Measurements from ENCODE around the gene CHRM1. TPM values are rescaled to one million over a fixed set of nuclear protein-coding genes. Genes with fewer than 3 reads are reported as not detected.
"Not testable (repeated sequence)": the region's sequence is repeated elsewhere in the genome, so short reads cannot be mapped to it uniquely, and the experiment has no call there.

The CHRM1 gene
- total and polyA plus RNA-seq, 4 donors, result 0.38 to 1.5 (median 1.2) TPM

- not testable (repeated sequence) for H3K9ac ChIP-seq (ENCODE audit: insufficient read depth in 1 of 2, low read length in 2 of 2); H3K36me3 ChIP-seq (ENCODE audit: control insufficient read depth in 4 of 4, insufficient read depth in 4 of 4, low read length in 4 of 4); H3K4me3 ChIP-seq; H3K27me3 ChIP-seq (ENCODE audit: control insufficient read depth in 3 of 3, insufficient read depth in 3 of 3, low read length in 2 of 3); H3K9me3 ChIP-seq (ENCODE audit: control insufficient read depth in 4 of 4, insufficient read depth in 3 of 4, low read length in 3 of 4); ATAC-seq (ENCODE audit: insufficient read depth, low FRiP score); DNase-seq; H3K4me1 ChIP-seq (ENCODE audit: control insufficient read depth in 5 of 5, insufficient read depth in 5 of 5, low read length in 5 of 5); H3K27ac ChIP-seq (ENCODE audit: low read depth in 1 of 2, low read length in 1 of 2)
- WGBS, 2 donors, result 90 to 98% methylated on average over 2 of the region's 2 CpGs
Observed at GRCh38 chr11:62937528-62937927, 16.4 kb upstream of the CHRM1 start.

GRCh38 chr11:62934496-62934785, 13.3 kb upstream of the CHRM1 start:
- ATAC-seq (ENCODE audit: insufficient read depth, low FRiP score) (no peak), DNase-seq (no peak)
- H3K36me3 ChIP-seq (ENCODE audit: control insufficient read depth in 4 of 4, insufficient read depth in 4 of 4, low read length in 4 of 4), result no peaks in the 10 kb centered on the region
- H3K27ac ChIP-seq (ENCODE audit: low read depth in 1 of 2, low read length in 1 of 2), result no peak overlapping the region
- no peak for TF ChIP-seq CTCF (IDR thresholded peaks at IDR 0.05; ENCODE audit: control extremely low read depth, extremely low read depth)
- H3K9me3 ChIP-seq (ENCODE audit: control insufficient read depth in 4 of 4, insufficient read depth in 3 of 4, low read length in 3 of 4), result no peaks in the 10 kb centered on the region
- no peak overlapping the region for H3K4me3 ChIP-seq
- WGBS, 2 donors, result 29 to 41% methylated on average over 1 of the region's 1 CpG
- H3K27me3 ChIP-seq (ENCODE audit: control insufficient read depth in 3 of 3, insufficient read depth in 3 of 3, low read length in 2 of 3), result peaks cover 0 to 3% (median 0%) of the 10 kb centered on the region in 3 donors
- H3K4me1 ChIP-seq (ENCODE audit: control insufficient read depth in 5 of 5, insufficient read depth in 5 of 5, low read length in 5 of 5), result peaks cover 0 to 14% (median 0%) of the 10 kb centered on the region in 5 donors
- H3K9ac ChIP-seq (ENCODE audit: insufficient read depth in 1 of 2, low read length in 2 of 2), result no peak overlapping the region

GRCh38 chr11:62933750-62934495, 12.8 kb upstream of the CHRM1 start:
- Histone ChIP-seq H3K27ac (ENCODE audit: low read depth in 1 of 2, low read length in 1 of 2) (no peak overlapping the region), H3K27me3 (ENCODE audit: control insufficient read depth in 3 of 3, insufficient read depth in 3 of 3, low read length in 2 of 3) (peaks cover 0 to 3% (median 0%) of the 10 kb centered on the region in 3 donors), H3K36me3 (ENCODE audit: control insufficient read depth in 4 of 4, insufficient read depth in 4 of 4, low read length in 4 of 4) (no peaks in the 10 kb centered on the region), H3K9me3 (ENCODE audit: control insufficient read depth in 4 of 4, insufficient read depth in 3 of 4, low read length in 3 of 4) (no peaks in the 10 kb centered on the region), H3K4me3 (no peak overlapping the region), H3K4me1 (ENCODE audit: control insufficient read depth in 5 of 5, insufficient read depth in 5 of 5, low read length in 5 of 5) (peaks cover 0 to 15% (median 0%) of the 10 kb centered on the region in 5 donors), H3K9ac (ENCODE audit: insufficient read depth in 1 of 2, low read length in 2 of 2) (no peak overlapping the region)
- TF ChIP-seq CTCF (IDR thresholded peaks at IDR 0.05; ENCODE audit: control extremely low read depth, extremely low read depth), result no peak
- 90 to 93% methylated on average over 5 of the region's 5 CpGs for WGBS, 2 donors
- ATAC-seq (ENCODE audit: insufficient read depth, low FRiP score), result no peak
- no peak for DNase-seq

- no peak for DNase-seq
- 84 to 85% methylated on average over 13 of the region's 13 CpGs for WGBS, 2 donors
- H3K9me3 ChIP-seq (ENCODE audit: control insufficient read depth in 4 of 4, insufficient read depth in 3 of 4, low read length in 3 of 4), result no peaks in the 10 kb centered on the region
- no peak overlapping the region for H3K27ac ChIP-seq (ENCODE audit: low read depth in 1 of 2, low read length in 1 of 2)
- no peak for TF ChIP-seq CTCF (IDR thresholded peaks at IDR 0.05; ENCODE audit: control extremely low read depth, extremely low read depth)
- H3K4me3 ChIP-seq, result no peak overlapping the region
- no peaks in the 10 kb centered on the region for H3K36me3 ChIP-seq (ENCODE audit: control insufficient read depth in 4 of 4, insufficient read depth in 4 of 4, low read length in 4 of 4)
- no peak overlapping the region for H3K9ac ChIP-seq (ENCODE audit: insufficient read depth in 1 of 2, low read length in 2 of 2)
- H3K4me1 ChIP-seq (ENCODE audit: control insufficient read depth in 5 of 5, insufficient read depth in 5 of 5, low read length in 5 of 5), result peaks cover 0 to 15% (median 1%) of the 10 kb centered on the region in 5 donors
- H3K27me3 ChIP-seq (ENCODE audit: control insufficient read depth in 3 of 3, insufficient read depth in 3 of 3, low read length in 2 of 3), result peaks cover 0 to 9% (median 0%) of the 10 kb centered on the region in 3 donors
- ATAC-seq (ENCODE audit: insufficient read depth, low FRiP score), result no peak
Observed at GRCh38 chr11:62933285-62933684, 12.1 kb upstream of the CHRM1 start.

Measured in lung (tissue), 12 donors.